ENCODE results near the gene GJA1.

The GJA1 gene

GRCh38 chr6:121492536-121492935, 57.1 kb downstream of the GJA1 start:
- DNase-seq = no peak

- DNase-seq = no peak
Measured at GRCh38 chr6:121497970-121498375, 62.5 kb downstream of the GJA1 start.

GRCh38 chr6:121498481-121499276, 63.2 kb downstream of the GJA1 start:
- DNase-seq = no peak

All from hematopoietic multipotent progenitor cell treated with erythropoietin and hydrocortisone succinate and interleukin-3 and kit ligand, for 4 days (in vitro differentiated cells).